B cell (primary cell): ENCODE data around the gene ALDH9A1. TPM values are rescaled to one million over a fixed set of nuclear protein-coding genes. Genes with fewer than 3 reads are reported as not detected.

Source experiments
- ATAC-seq: fragments of 200-7000 bp; cut with Tn5 transposase; one replicate; pipeline ENCODE4 v1.10.0; 2021; ENCODE audit warnings: low read depth, mild to moderate bottlenecking, moderate number of reproducible peaks, moderate library complexity
- CTCF ChIA-PET: fragments of 350-600 bp; sonication (Branson Sonifier 250); formaldehyde crosslinking; loops from one replicate; lab custom pipeline; 2021; ENCODE audit warnings: antibody characterized with exemption, inconsistent platforms; lab: Charles Lee
- POLR2A ChIA-PET: fragments of 350-600 bp; sonication (Branson Sonifier 250); formaldehyde crosslinking; loops from one replicate; lab custom pipeline; 2021; ENCODE audit warnings: antibody characterized with exemption; lab: Charles Lee
- DNase-seq: peaks from one replicate; pipeline ENCODE4 v3.0.0; 2013
- H2AFZ ChIP-seq: 2 replicates; pipeline ENCODE4 v1.6.1; 2012; ENCODE audit warnings: mild to moderate bottlenecking, low read depth, low read length; ENCODE audit not compliant: insufficient read depth, poor library complexity, severe bottlenecking
- H3K27ac ChIP-seq, 2 donors: 1 replicate in 1 of 2; 2 replicates in 1 of 2; pipeline ENCODE4 v1.5.1; 2012 to 2013; ENCODE audit warnings: low read length in 2 of 2, mild to moderate bottlenecking in 2 of 2, moderate library complexity in 1 of 2
- H3K27me3 ChIP-seq, 4 experiments: fragments of 200-600 bp in 1 of 4; sonication (generic) in 1 of 4; replicated peaks in 1 of 4; 1 replicate in 2 of 4; 2 replicates in 2 of 4; pipeline versions ENCODE4 v1.6.1 to v1.7.0; 2013 to 2016; ENCODE audit warnings: low read length in 3 of 4, mild to moderate bottlenecking in 2 of 4, mixed read lengths in 1 of 4, moderate library complexity in 1 of 4; ENCODE audit not compliant: insufficient read depth in 4 of 4, control insufficient read depth in 3 of 4; ENCODE audit errors: control extremely low read depth in 1 of 4
- H3K36me3 ChIP-seq, 2 experiments: replicated peaks in 1 of 2; 1 replicate in 1 of 2; 2 replicates in 1 of 2; pipeline versions ENCODE4 v1.6.1 to v1.7.1; 2013; ENCODE audit warnings: low read length in 1 of 2; ENCODE audit not compliant: insufficient read depth in 2 of 2, control insufficient read depth in 1 of 2; ENCODE audit errors: control extremely low read depth in 1 of 2, extremely low read depth in 1 of 2
- H3K4me1 ChIP-seq, 2 donors: fragments of 200-600 bp in 1 of 2; sonication (generic) in 1 of 2; 1 replicate in 1 of 2; 2 replicates in 1 of 2; pipeline versions ENCODE4 v1.5.1 to v1.6.1; 2013 to 2017; ENCODE audit warnings: low read length in 2 of 2; ENCODE audit not compliant: control insufficient read depth in 2 of 2, insufficient read depth in 2 of 2
- H3K4me2 ChIP-seq: replicated peaks from 2 replicates; pipeline ENCODE3; 2012; ENCODE audit warnings: mild to moderate bottlenecking, low read depth, low read length; ENCODE audit not compliant: poor library complexity, severe bottlenecking
- H3K4me3 ChIP-seq, 5 experiments: fragments of 200-600 bp in 1 of 5; sonication (generic) in 1 of 5; 1 replicate in 3 of 5; 2 replicates in 2 of 5; pipeline versions ENCODE4 v1.5.1 to v1.7.0; 2011 to 2016; ENCODE audit warnings: low read length in 4 of 5, mild to moderate bottlenecking in 4 of 5, low read depth in 2 of 5, control low read depth in 1 of 5, moderate library complexity in 1 of 5; ENCODE audit not compliant: insufficient read depth in 1 of 5; ENCODE audit errors: control extremely low read depth in 1 of 5, extremely low read depth in 1 of 5
- H3K79me2 ChIP-seq: fragments of 200-600 bp; sonication (generic); one replicate; pipeline ENCODE4 v1.6.0; 2016; ENCODE audit warnings: low read length; ENCODE audit not compliant: control insufficient read depth, insufficient read depth
- H3K9ac ChIP-seq: fragments of 200-600 bp; sonication (generic); 2 replicates; pipeline ENCODE4 v1.6.1; 2017; ENCODE audit warnings: mild to moderate bottlenecking, low read length, moderate library complexity
- H3K9me3 ChIP-seq, 3 donors: one replicate each; pipeline versions ENCODE4 v1.6.1 to v1.7.1; 2013; ENCODE audit warnings: low read length in 2 of 3; ENCODE audit not compliant: control insufficient read depth in 2 of 3, insufficient read depth in 1 of 3; ENCODE audit errors: control extremely low read depth in 1 of 3
- H4K20me1 ChIP-seq: 2 replicates; pipeline ENCODE4 v1.6.0; 2012; ENCODE audit warnings: mild to moderate bottlenecking, low read length; ENCODE audit not compliant: insufficient read depth, control insufficient read depth, poor library complexity, severe bottlenecking
- H3K27ac Mint-ChIP-seq: one replicate; pipeline ENCODE4 v1.8.0; 2021; ENCODE audit warnings: mixed read lengths
- H3K27me3 Mint-ChIP-seq: one replicate; pipeline ENCODE4 v1.8.0; 2021; ENCODE audit warnings: mixed read lengths
- H3K4me1 Mint-ChIP-seq: one replicate; pipeline ENCODE4 v1.8.0; 2021; ENCODE audit warnings: mixed read lengths
- H3K4me3 Mint-ChIP-seq: one replicate; pipeline ENCODE4 v1.8.0; 2021; ENCODE audit warnings: mixed read lengths
- H3K9me3 Mint-ChIP-seq: one replicate; pipeline ENCODE4 v1.8.0; 2022; ENCODE audit warnings: mixed read lengths; ENCODE audit not compliant: insufficient read depth
- CTCF ChIP-seq: fragments of 200-600 bp; IDR thresholded peaks from one replicate; pipeline ENCODE4 v1.8.0; 2022; ENCODE audit warnings: antibody characterized with exemption, mild to moderate bottlenecking
- EZH2 ChIP-seq: IDR thresholded peaks from 2 replicates; pipeline ENCODE4 v1.6.1; 2012; ENCODE audit warnings: borderline replicate concordance, low read depth, mild to moderate bottlenecking, moderate library complexity, low read length; ENCODE audit not compliant: insufficient read depth, poor library complexity, severe bottlenecking
- WGBS: methylation state at CpG from one replicate; pipeline ENCODE4 v1.1.5; 2013; ENCODE audit warnings: missing lambda C conversion rate; ENCODE audit not compliant: insufficient coverage; 5-methylcytosine and 5-hydroxymethylcytosine counted together
- intact Hi-C: fragments of 100-400 bp; cut with micrococcal nuclease; formaldehyde crosslinking; loops from one replicate; pipeline ENCODE4 v1.10.0; 2022
- polyA plus RNA-seq: library from polyadenylated mRNA; depleted of rRNA; stranded (reverse); fragments of >200 nt; gene quantifications from 2 replicates; pipeline ENCODE4 v1.2.3, GENCODE V29; 2012
- total RNA-seq, 2 donors: library from RNA; stranded (reverse); fragments of 120-200 nt in 1 of 2; gene quantifications; 1 replicate in 1 of 2; 2 replicates in 1 of 2; pipeline versions ENCODE4 v1.2.3 to v1.2.4, GENCODE V29; 2013 to 2022

Gene ALDH9A1
- total and polyA plus RNA-seq, 2 donors (not counting 1 experiment from before 2014, with no cell fraction given), result 23.5 to 37.5 TPM

GRCh38 chr1:165695031-165695430 lies 3.3 kb downstream of the ALDH9A1 start:
- CTCF ChIA-PET, result interaction anchor here (0.6 to 0.7 kb wide), 2 partner anchors 22 to 74 kb away, joined by 3 to 4 read pairs; no protein-coding TSS in a partner anchor
- DNase-seq (no peak), ATAC-seq (no peak)
- H3K4me1 Mint-ChIP-seq, result peaks cover 34% of the 10 kb centered on the region
- Histone ChIP-seq H3K36me3 (peaks cover 0 to 9% of the 10 kb centered on the region in 2 experiments), H3K27ac (no peak overlapping the region), H3K4me2 (no peak overlapping the region), H3K79me2 (peaks cover 68% of the 10 kb centered on the region), H3K4me1 (peaks cover 15 to 18% of the 10 kb centered on the region in 2 donors), H3K27me3 (no peaks in the 10 kb centered on the region), H3K9me3 (no peaks in the 10 kb centered on the region), H4K20me1 (no peaks in the 10 kb centered on the region), H2AFZ (no peak overlapping the region), H3K4me3 (no peak overlapping the region), H3K9ac (no peak overlapping the region)
- WGBS, result 100% methylated on average over 2 of the region's 7 CpGs
- no peak overlapping the region for H3K27ac Mint-ChIP-seq
- TF ChIP-seq EZH2, result no peak
- TF ChIP-seq CTCF, result no peak
- POLR2A ChIA-PET, result no interaction called here
- H3K27me3 Mint-ChIP-seq, result no peaks in the 10 kb centered on the region
- intact Hi-C loops, result loop anchor here (5.0 kb wide), 1 partner anchor 217 kb away; no protein-coding TSS in a partner anchor
- H3K4me3 Mint-ChIP-seq, result no peak overlapping the region
- no peaks in the 10 kb centered on the region for H3K9me3 Mint-ChIP-seq

GRCh38 chr1:165688046-165688445 lies 10.3 kb downstream of the ALDH9A1 start:
- no peak for ATAC-seq
- Mint-ChIP-seq H3K27me3 (no peaks in the 10 kb centered on the region), H3K4me3 (no peak overlapping the region), H3K4me1 (peaks cover 37% of the 10 kb centered on the region), H3K9me3 (no peaks in the 10 kb centered on the region), H3K27ac (peak overlapping the region; percentile 17)
- Histone ChIP-seq H3K36me3 (peaks cover 0 to 23% of the 10 kb centered on the region in 2 experiments), H3K27ac (no peak overlapping the region), H3K79me2 (peaks cover 68% of the 10 kb centered on the region), H3K9ac (no peak overlapping the region), H3K4me3 (no peak overlapping the region), H3K27me3 (no peaks in the 10 kb centered on the region), H3K4me2 (no peak overlapping the region), H2AFZ (no peak overlapping the region), H3K9me3 (no peaks in the 10 kb centered on the region), H4K20me1 (peaks cover 14% of the 10 kb centered on the region), H3K4me1 (peaks cover 23 to 26% of the 10 kb centered on the region in 2 donors)
- intact Hi-C loops, result no loop called here
- WGBS, result 100% methylated on average over 1 of the region's 5 CpGs
- no peak for TF ChIP-seq CTCF
- TF ChIP-seq EZH2, result no peak
- POLR2A ChIA-PET, result no interaction called here
- DNase-seq, result no peak
- CTCF ChIA-PET, result no interaction called here
